ENCODE measurements around the gene WFIKKN2. TPM values are rescaled to one million over a fixed set of nuclear protein-coding genes. Genes with fewer than 3 reads are reported as not detected.

WFIKKN2 gene
- total and polyA plus RNA-seq, 2 of the 4 experiments (the other 2 are of a cell fraction), result 0.02 TPM; not detected in 1

- H2BK20ac ChIP-seq (ENCODE audit: low read depth, low read length), result no peak overlapping the region
- no peak overlapping the region for H2BK120ac ChIP-seq (ENCODE audit: low read depth, low read length)
- H2AK9ac ChIP-seq (replicated peaks; ENCODE audit: low read depth, low read length, poor library complexity), result no peak overlapping the region
- no peak overlapping the region for H3K27ac ChIP-seq (ENCODE audit: insufficient read depth, low read length)
- H3K4me2 ChIP-seq (ENCODE audit: low read depth, low read length), result no peak overlapping the region
- no peak overlapping the region for H4K91ac ChIP-seq (ENCODE audit: insufficient read depth, low read depth, low read length)
- intact Hi-C loops (cut with micrococcal nuclease) (no loop called here), dilution Hi-C loops (cut with HindIII; ENCODE audit: low sequenced_read_pairs, unreplicated experiment) (no loop called here), in situ Hi-C loops (cut with MboI; ENCODE audit: low sequenced_read_pairs) (no loop called here)
- no peak overlapping the region for H2BK15ac ChIP-seq (ENCODE audit: low read depth, low read length)
- BruUV-seq (replicated peaks), result no TSS peak
- ChIA-PET POLR2A (ENCODE audit: unreplicated experiment) (no interaction called here), CTCF (no interaction called here)
- H3K9me3 ChIP-seq (ENCODE audit: control insufficient read depth, insufficient read depth, low read length), result no peaks in the 10 kb centered on the region
- H3K18ac ChIP-seq (ENCODE audit: low read depth, low read length), result no peak overlapping the region
- H3K4me3 ChIP-seq (ENCODE audit: insufficient read depth, low read depth, low read length), result no peak overlapping the region
- no peak overlapping the region for H2AK5ac ChIP-seq (ENCODE audit: low read depth, low read length)
- no peak overlapping the region for H3K56ac ChIP-seq (ENCODE audit: extremely low read depth, insufficient read depth, low read length)
- peaks cover 7% of the 10 kb centered on the region; the same call in 1 of the 2 replicates for H3K27me3 ChIP-seq (ENCODE audit: control insufficient read depth, insufficient read depth, low read length)
- no peaks in the 10 kb centered on the region for H4K20me1 ChIP-seq (ENCODE audit: insufficient read depth, low read length)
- H3K4me1 ChIP-seq (ENCODE audit: control insufficient read depth, insufficient read depth, low read length), result peaks cover 4% of the 10 kb centered on the region; the same call in 1 of the 2 replicates
- WGBS, 2 experiments (ENCODE audit: extremely low coverage in 2 of 2, insufficient read length in 1 of 2), result 100% methylated on average over 3 of the region's 7 CpGs; no CpG with 5 or more reads in 1 of the 2 experiments
- H3K79me1 ChIP-seq (ENCODE audit: low read depth in 1 of 2, low read length in 2 of 2), result no peaks in the 10 kb centered on the region
- no peak for ATAC-seq (ENCODE audit: low read depth)
- no peak overlapping the region for H3K14ac ChIP-seq (replicated peaks; ENCODE audit: low read depth, low read length)
- no peaks in the 10 kb centered on the region for H3K9me1 ChIP-seq (ENCODE audit: insufficient read depth, low read length)
- no peak for TF ChIP-seq SMC3 (IDR thresholded peaks at IDR 0.05; ENCODE audit: low read depth, low read length)
- TF ChIP-seq MAFK (IDR thresholded peaks at IDR 0.05; ENCODE audit: low read depth, low read length), result no peak
- TF ChIP-seq FOS (IDR thresholded peaks at IDR 0.05; ENCODE audit: low read depth, low read length), result no peak
- no peak for DNase-seq
- H2AFZ ChIP-seq (replicated peaks; ENCODE audit: low read length, poor library complexity), result no peak overlapping the region
- no peak overlapping the region for H3K4ac ChIP-seq (ENCODE audit: low read depth, low read length)
- H3K36me3 ChIP-seq (ENCODE audit: control insufficient read depth, insufficient read depth, low read length), result no peaks in the 10 kb centered on the region
- no peak overlapping the region for H4K5ac ChIP-seq (ENCODE audit: low read depth, low read length)
- H3K9ac ChIP-seq (ENCODE audit: low read depth, low read length), result no peak overlapping the region
- no peak overlapping the region for H4K8ac ChIP-seq (ENCODE audit: low read depth in 2 of 2, low read length in 2 of 2)
- H2BK5ac ChIP-seq (ENCODE audit: low read depth, low read length, poor library complexity, severe bottlenecking), result no peak overlapping the region
- no peak overlapping the region for H3K23ac ChIP-seq (ENCODE audit: low read depth, low read length)
These were observed 2.0 kb downstream of the WFIKKN2 start for GRCh38 chr17:50837286-50837979.

Data from IMR-90 (cell line).